ENCODE measurements around the gene LPIN2.

LPIN2 gene

DNA sequence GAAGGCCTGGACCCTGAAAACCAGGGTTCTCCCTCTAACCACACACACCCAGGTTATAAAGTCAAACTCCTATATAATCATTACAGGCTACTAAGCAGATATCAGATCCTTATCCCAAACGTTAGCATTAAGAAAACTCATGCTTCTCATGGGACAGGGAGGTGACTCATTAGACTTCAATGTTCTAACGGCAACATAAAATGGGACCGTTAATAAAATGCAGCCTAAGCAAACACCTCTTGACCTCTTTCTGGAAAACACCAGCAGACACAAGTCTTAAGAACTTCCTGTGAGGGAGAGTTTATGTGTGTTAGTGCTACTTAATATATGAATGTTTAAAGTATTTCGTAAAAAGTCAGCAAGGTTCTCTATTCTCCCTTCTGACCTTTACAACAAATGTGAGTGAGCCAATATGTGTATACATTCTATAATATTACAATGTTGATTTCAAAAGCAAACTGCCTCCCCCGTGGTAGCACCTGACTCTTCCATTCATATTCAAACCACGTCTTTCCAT is 31.7 kb downstream of the LPIN2 start:
- TF ChIP-seq, protein P1, sequence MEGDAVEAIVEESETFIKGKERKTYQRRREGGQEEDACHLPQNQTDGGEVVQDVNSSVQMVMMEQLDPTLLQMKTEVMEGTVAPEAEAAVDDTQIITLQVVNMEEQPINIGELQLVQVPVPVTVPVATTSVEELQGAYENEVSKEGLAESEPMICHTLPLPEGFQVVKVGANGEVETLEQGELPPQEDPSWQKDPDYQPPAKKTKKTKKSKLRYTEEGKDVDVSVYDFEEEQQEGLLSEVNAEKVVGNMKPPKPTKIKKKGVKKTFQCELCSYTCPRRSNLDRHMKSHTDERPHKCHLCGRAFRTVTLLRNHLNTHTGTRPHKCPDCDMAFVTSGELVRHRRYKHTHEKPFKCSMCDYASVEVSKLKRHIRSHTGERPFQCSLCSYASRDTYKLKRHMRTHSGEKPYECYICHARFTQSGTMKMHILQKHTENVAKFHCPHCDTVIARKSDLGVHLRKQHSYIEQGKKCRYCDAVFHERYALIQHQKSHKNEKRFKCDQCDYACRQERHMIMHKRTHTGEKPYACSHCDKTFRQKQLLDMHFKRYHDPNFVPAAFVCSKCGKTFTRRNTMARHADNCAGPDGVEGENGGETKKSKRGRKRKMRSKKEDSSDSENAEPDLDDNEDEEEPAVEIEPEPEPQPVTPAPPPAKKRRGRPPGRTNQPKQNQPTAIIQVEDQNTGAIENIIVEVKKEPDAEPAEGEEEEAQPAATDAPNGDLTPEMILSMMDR (IDR thresholded peaks at IDR 0.05): no peak
- Histone ChIP-seq H3K9ac (no peak overlapping the region), H2AFZ (peak overlapping the region; percentile 27), H3K4me3 (ENCODE audit: low read depth, low read length) (no peak overlapping the region), H3K27me3 (ENCODE audit: control insufficient read depth, insufficient read depth, low read length) (no peaks in the 10 kb centered on the region), H3K4me2 (ENCODE audit: low read length) (no peak overlapping the region), H3K27ac (peak overlapping the region; percentile 18), H3K4me1 (peaks cover 25% of the 10 kb centered on the region), H3K79me2 (peaks cover 27% of the 10 kb centered on the region), H3K36me3 (ENCODE audit: control insufficient read depth, insufficient read depth, low read length) (no peaks in the 10 kb centered on the region), H3K9me3 (ENCODE audit: control insufficient read depth, low read length) (no peaks in the 10 kb centered on the region)

DNA sequence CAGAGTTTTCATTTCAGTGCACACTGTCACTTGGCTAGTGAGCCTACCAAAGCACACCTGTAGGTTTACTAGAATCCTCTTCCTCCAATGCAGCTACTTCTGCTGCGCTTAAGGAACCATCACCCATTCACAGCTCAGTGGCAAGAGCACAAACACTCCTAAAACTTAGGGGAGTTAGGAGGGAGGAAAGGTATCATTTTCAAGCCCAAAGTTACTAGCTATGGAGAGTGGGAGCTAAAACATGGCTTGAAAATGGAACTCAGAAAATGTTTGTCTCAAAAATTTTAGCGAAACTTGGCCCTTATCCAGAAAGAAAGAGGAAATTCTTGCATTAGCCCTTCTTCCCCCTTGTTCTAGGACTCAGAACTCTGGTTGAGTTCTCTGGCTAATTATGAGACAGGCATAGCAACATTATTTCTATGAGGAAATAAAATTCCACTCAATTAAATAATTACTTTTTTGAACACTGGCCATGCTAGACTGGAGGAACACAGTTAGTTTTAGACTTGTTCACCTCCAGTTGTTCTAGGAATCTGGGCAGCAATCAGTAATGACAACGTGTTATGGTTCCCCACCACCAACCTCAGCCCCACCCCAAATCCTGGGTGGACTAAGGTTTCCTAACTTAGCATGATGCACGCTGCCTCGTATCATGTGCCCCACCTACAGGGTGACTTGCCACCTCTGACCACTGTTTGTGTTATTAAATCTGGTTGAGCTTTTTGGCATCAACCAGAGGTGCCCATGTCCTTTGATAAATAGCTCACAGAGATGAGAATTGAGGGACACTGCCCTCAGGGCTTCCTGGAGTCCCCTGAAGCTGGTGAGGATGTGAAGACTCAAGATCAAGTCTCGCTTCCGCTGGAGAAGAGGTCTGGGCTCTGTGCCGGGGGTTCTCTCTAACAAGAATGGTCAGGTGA is 32.8 kb downstream of the LPIN2 start:
- Histone ChIP-seq H3K27ac (peak overlapping the region; percentile 34), H3K36me3 (ENCODE audit: control insufficient read depth, insufficient read depth, low read length) (no peaks in the 10 kb centered on the region), H2AFZ (no peak overlapping the region), H3K27me3 (ENCODE audit: control insufficient read depth, insufficient read depth, low read length) (no peaks in the 10 kb centered on the region), H3K9me3 (ENCODE audit: control insufficient read depth, low read length) (no peaks in the 10 kb centered on the region), H3K9ac (no peak overlapping the region), H3K79me2 (peaks cover 28% of the 10 kb centered on the region), H3K4me3 (ENCODE audit: low read depth, low read length) (no peak overlapping the region), H3K4me1 (peaks cover 25% of the 10 kb centered on the region), H3K4me2 (ENCODE audit: low read length) (no peak overlapping the region)
- TF ChIP-seq, protein P1 (IDR thresholded peaks at IDR 0.05): no peak

GRCh38 chr18:2979129-2979528 is 33.8 kb downstream of the LPIN2 start:
- Histone ChIP-seq H3K4me1 (peaks cover 25% of the 10 kb centered on the region), H3K27ac (no peak overlapping the region), H3K4me3 (ENCODE audit: low read depth, low read length) (no peak overlapping the region)

GRCh38 chr18:2978661-2979106 is 34.3 kb downstream of the LPIN2 start:
- no peaks in the 10 kb centered on the region for H3K27me3 ChIP-seq (ENCODE audit: control insufficient read depth, insufficient read depth, low read length)
- no peak overlapping the region for H2AFZ ChIP-seq
- TF ChIP-seq, protein P1 (IDR thresholded peaks at IDR 0.05): no peak
- no peak overlapping the region for H3K4me3 ChIP-seq (ENCODE audit: low read depth, low read length)
- H3K79me2 ChIP-seq: peaks cover 24% of the 10 kb centered on the region
- no peaks in the 10 kb centered on the region for H3K9me3 ChIP-seq (ENCODE audit: control insufficient read depth, low read length)
- H3K4me1 ChIP-seq: peaks cover 25% of the 10 kb centered on the region
- H3K4me2 ChIP-seq (ENCODE audit: low read length): no peak overlapping the region
- H3K9ac ChIP-seq: no peak overlapping the region
- H3K27ac ChIP-seq: peak overlapping the region; percentile 44
- H3K36me3 ChIP-seq (ENCODE audit: control insufficient read depth, insufficient read depth, low read length): no peaks in the 10 kb centered on the region

More at GRCh38 chr18:2979129-2979528, 33.8 kb downstream of the LPIN2 start:
- H3K9ac ChIP-seq: no peak overlapping the region
- H3K4me2 ChIP-seq (ENCODE audit: low read length): no peak overlapping the region
- TF ChIP-seq, protein P1 (IDR thresholded peaks at IDR 0.05): no peak
- H3K79me2 ChIP-seq: peaks cover 25% of the 10 kb centered on the region
- H3K9me3 ChIP-seq (ENCODE audit: control insufficient read depth, low read length): no peaks in the 10 kb centered on the region
- no peaks in the 10 kb centered on the region for H3K36me3 ChIP-seq (ENCODE audit: control insufficient read depth, insufficient read depth, low read length)
- no peaks in the 10 kb centered on the region for H3K27me3 ChIP-seq (ENCODE audit: control insufficient read depth, insufficient read depth, low read length)
- H2AFZ ChIP-seq: no peak overlapping the region
